ENCODE results near the gene RNF166. TPM values are rescaled to one million over a fixed set of nuclear protein-coding genes. Genes with fewer than 3 reads are reported as not detected.

RNF166 gene
- total and polyA plus RNA-seq, 8 donors, result 9.7 to 40.9 (median 11.8) TPM

- intact Hi-C loops (cut with DNase I), result no loop called here
- no peaks in the 10 kb centered on the region for H3K9me3 ChIP-seq
- no peaks in the 10 kb centered on the region for H3K27me3 ChIP-seq
- 57 to 64% methylated on average over 21 to 24 of the region's 24 CpGs for WGBS, 2 donors
- TF ChIP-seq, protein P1, sequence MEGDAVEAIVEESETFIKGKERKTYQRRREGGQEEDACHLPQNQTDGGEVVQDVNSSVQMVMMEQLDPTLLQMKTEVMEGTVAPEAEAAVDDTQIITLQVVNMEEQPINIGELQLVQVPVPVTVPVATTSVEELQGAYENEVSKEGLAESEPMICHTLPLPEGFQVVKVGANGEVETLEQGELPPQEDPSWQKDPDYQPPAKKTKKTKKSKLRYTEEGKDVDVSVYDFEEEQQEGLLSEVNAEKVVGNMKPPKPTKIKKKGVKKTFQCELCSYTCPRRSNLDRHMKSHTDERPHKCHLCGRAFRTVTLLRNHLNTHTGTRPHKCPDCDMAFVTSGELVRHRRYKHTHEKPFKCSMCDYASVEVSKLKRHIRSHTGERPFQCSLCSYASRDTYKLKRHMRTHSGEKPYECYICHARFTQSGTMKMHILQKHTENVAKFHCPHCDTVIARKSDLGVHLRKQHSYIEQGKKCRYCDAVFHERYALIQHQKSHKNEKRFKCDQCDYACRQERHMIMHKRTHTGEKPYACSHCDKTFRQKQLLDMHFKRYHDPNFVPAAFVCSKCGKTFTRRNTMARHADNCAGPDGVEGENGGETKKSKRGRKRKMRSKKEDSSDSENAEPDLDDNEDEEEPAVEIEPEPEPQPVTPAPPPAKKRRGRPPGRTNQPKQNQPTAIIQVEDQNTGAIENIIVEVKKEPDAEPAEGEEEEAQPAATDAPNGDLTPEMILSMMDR (IDR thresholded peaks at IDR 0.05), result no peak
- peak overlapping the region; percentile 49 to 93 (median 70) for H3K4me3 ChIP-seq
- peak; percentile 9 to 58 (median 35) for ATAC-seq
- FAIRE-seq, result no peak
- peak in 4 of 6 donors; percentile 36 to 63 (median 54) for DNase-seq
- H3K36me3 ChIP-seq, result no peaks in the 10 kb centered on the region
- H3K4me1 ChIP-seq, result peaks cover 0 to 9% (median 0%) of the 10 kb centered on the region in 3 donors
- peak overlapping the region; percentile 35 to 80 (median 62) for H3K27ac ChIP-seq
These were observed 54.8 kb downstream of the RNF166 start for GRCh38 chr16:88651276-88651988.

DNA sequence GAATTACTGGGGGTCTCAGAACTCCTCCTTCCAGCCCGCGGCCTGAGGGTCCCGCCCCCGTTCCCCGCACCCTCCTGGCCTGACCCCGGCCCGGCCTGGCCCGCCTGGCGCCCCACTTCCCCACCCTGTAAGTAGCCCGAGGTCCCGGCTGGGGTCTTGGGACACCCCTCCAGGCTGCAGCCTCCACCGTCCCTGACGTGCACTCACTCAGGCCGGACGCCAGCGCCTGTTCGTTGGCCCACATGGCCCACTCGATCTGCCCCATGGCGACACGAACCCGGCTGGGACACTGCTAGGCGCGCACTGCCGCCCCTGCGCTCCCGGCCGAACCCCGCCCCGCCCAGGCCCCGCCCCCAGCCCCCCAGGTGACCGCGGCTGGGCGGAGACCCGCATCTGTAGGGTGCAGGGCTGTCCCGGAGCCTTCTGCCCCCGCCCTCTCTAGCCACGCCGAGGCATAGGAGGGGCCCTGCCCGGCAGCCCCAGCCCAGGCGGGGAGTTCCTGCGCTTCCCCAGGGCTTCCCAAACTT lies 55.4 kb downstream of the RNF166 start, which contains the start of gene CYBA:
Gene CYBA (minus strand): TSS at position 305 of the 527 bp plus-strand sequence. CDS start 40 bp downstream, at position 265.
- 4 to 14% methylated on average over 37 to 41 of the region's 41 CpGs for WGBS, 2 donors
- Histone ChIP-seq H3K27ac (peak within 1 kb of the TSS; percentile 35 to 80 (median 62)), H3K27me3 (no peaks in the 10 kb centered on the region), H3K9me3 (no peaks in the 10 kb centered on the region), H3K4me1 (peaks cover 0 to 9% (median 0%) of the 10 kb centered on the region in 3 donors), H3K4me3 (peak within 1 kb of the TSS; percentile 49 to 93 (median 70)), H3K36me3 (no peaks in the 10 kb centered on the region)
- no peak for FAIRE-seq
- intact Hi-C loops (cut with DNase I), result no loop called here
- ATAC-seq, result peak; percentile 68 to 90 (median 84)
- peak; percentile 55 to 86 (median 72) for DNase-seq
- TF ChIP-seq, protein P1 (IDR thresholded peaks at IDR 0.05), result no peak

DNA sequence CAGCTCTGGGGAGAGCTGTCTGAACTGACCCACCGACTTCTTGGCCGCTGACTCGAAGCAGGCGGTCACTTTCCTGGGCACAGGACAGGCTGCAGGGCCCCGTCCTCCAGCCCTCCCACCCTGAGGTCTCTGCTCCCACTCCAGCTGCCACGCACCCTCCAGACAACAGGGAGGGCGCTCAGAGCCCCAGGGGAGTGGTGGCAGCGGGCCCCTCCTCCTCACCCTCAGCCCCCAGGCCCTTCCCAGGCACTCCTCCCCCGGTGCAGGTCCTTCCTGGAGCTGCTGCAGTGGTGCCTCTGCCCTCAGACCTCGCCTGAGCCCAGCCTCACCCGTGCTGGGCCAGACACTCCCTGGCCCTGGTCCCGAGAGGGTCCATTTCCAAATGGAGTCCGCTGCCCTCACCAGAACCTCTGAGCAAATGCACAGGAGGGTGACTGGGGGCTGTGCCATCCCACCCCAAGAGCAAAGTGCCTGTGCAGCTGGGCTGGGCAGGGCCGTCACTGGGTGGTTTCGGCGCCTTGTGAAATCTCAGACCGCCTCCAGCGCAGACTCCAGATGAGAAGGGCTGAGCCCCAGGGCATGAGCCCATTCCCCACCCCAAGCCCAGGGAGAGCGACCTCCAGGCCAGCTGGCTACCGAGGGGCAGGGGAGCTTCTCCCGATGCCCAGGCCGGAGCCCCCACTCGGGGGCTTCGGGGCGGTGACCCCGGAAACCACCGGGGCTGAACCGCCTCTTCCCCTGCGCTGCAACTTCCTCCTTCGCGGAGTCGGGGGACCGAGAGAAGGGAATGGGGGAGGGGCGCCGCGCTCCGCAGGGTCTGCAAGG lies 56.1 kb downstream of the RNF166 start:
- DNase-seq, result peak in 2 of 6 donors; percentile 67 to 83
- intact Hi-C loops (cut with DNase I), result no loop called here

DNA sequence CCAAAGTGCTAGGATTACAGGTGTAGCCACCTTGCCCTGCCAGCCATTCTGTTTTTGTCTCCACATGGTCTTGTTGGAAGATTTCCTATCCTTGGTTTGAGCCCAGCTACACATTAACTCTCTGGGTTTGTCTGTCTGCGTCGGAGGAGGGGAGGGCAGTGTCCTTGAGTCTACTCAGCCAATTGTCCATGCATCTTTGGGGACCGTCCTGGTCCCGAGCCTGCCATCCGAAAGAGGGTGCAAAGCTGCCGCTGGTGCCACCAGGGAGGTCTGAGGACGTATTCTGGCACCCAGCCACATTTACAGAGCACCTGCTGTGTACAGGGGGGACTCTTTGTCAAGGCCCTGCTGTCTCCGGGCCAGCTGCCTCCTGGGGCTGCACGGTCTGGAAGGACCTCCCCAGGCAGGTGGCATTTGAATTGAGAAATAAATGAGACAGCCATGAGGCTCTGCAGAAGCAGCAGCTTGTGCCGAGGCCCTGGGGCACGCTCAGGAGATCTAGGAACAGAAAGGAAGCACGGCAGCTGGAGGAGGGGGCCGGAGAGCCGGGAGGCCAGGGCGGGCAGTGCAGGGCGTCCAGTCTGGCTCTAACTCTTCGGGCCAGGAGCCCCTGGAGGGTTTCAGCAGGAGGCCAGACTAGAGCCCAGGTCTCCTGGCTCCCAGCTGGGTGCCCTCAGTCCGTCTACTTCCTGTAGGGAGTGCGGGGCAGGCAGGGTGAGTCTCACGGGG lies 56.8 kb downstream of the RNF166 start:
- DNase-seq (peak in 4 of 6 donors; percentile 35 to 74 (median 52)), FAIRE-seq (no peak), ATAC-seq (peak; percentile 5 to 33 (median 16))
- no peaks in the 10 kb centered on the region for H3K9me3 ChIP-seq
- peak overlapping the region in 2 of 4 donors; percentile 49 to 85 for H3K4me3 ChIP-seq
- H3K36me3 ChIP-seq, result no peaks in the 10 kb centered on the region
- H3K27me3 ChIP-seq, result no peaks in the 10 kb centered on the region
- peak overlapping the region; percentile 35 to 80 (median 62) for H3K27ac ChIP-seq
- peaks cover 0 to 9% (median 0%) of the 10 kb centered on the region in 3 donors for H3K4me1 ChIP-seq
- 35 to 59% methylated on average over 20 of the region's 20 CpGs for WGBS, 2 donors
- TF ChIP-seq, protein P1 (IDR thresholded peaks at IDR 0.05), result no peak
- intact Hi-C loops (cut with DNase I), result no loop called here

More for the DNA sequence above, 56.1 kb downstream of the RNF166 start:
- ATAC-seq (peak; percentile 42 to 59 (median 54)), FAIRE-seq (no peak)
- 15 to 38% methylated on average over 30 to 37 of the region's 37 CpGs for WGBS, 2 donors
- TF ChIP-seq, protein P1 (IDR thresholded peaks at IDR 0.05), result no peak
- Histone ChIP-seq H3K4me1 (peaks cover 0 to 9% (median 0%) of the 10 kb centered on the region in 3 donors), H3K27me3 (no peaks in the 10 kb centered on the region), H3K36me3 (no peaks in the 10 kb centered on the region), H3K4me3 (peak overlapping the region; percentile 49 to 93 (median 70)), H3K9me3 (no peaks in the 10 kb centered on the region), H3K27ac (peak overlapping the region; percentile 35 to 80 (median 62))

Data from pancreas (tissue), 10 donors.